Measurements from ENCODE around the gene ROGDI. TPM values are rescaled to one million over a fixed set of nuclear protein-coding genes. Genes with fewer than 3 reads are reported as not detected.
"Not testable (repeated sequence)": the region's sequence is repeated elsewhere in the genome, so short reads cannot be mapped to it uniquely, and the experiment has no call there.

The ROGDI gene
- total RNA-seq, 1 donor from 2014 or later, result 33.3 TPM

GRCh38 chr16:4792951-4793513 is 9.4 kb downstream of the ROGDI start:
- no peak for DNase-seq (ENCODE audit: low read depth in 2 of 2)

GRCh38 chr16:4790871-4791270 is 11.6 kb downstream of the ROGDI start:
- DNase-seq (ENCODE audit: low read depth in 2 of 2), result no peak

- no peak for DNase-seq (ENCODE audit: low read depth in 2 of 2)
These were observed 12.2 kb downstream of the ROGDI start for GRCh38 chr16:4790261-4790660.

GRCh38 chr16:4788910-4789309 is 13.5 kb downstream of the ROGDI start:
- no peak for DNase-seq (ENCODE audit: low read depth in 2 of 2)

GRCh38 chr16:4788489-4788889 is 13.9 kb downstream of the ROGDI start:
- no peak for DNase-seq (ENCODE audit: low read depth in 2 of 2)

GRCh38 chr16:4787627-4788482 is 14.6 kb downstream of the ROGDI start, which contains the start of gene SEPTIN12:
Gene SEPTIN12, minus strand, starts transcription at chr16:4788345. Its CDS starts 700 bp downstream, at chr16:4787645.
- DNase-seq (ENCODE audit: low read depth in 2 of 2), result no peak

- DNase-seq (ENCODE audit: low read depth in 2 of 2), result no peak
These were observed 15.4 kb downstream of the ROGDI start for GRCh38 chr16:4787068-4787467.

GRCh38 chr16:4785758-4786433 is 16.5 kb downstream of the ROGDI start:
- no peak for DNase-seq (ENCODE audit: low read depth in 2 of 2)

- not testable (repeated sequence) for DNase-seq (ENCODE audit: low read depth in 2 of 2)
These were observed 17.9 kb downstream of the ROGDI start for GRCh38 chr16:4784444-4784987.

- no peak for DNase-seq (ENCODE audit: low read depth in 2 of 2)
These were observed 18.5 kb downstream of the ROGDI start for GRCh38 chr16:4783951-4784336.

- DNase-seq (ENCODE audit: low read depth in 2 of 2), result no peak
These were observed 19.0 kb downstream of the ROGDI start for GRCh38 chr16:4783251-4783950.

- DNase-seq (ENCODE audit: low read depth in 2 of 2), result no peak
These were observed 22.2 kb downstream of the ROGDI start for GRCh38 chr16:4780235-4780634.

- DNase-seq (ENCODE audit: low read depth in 2 of 2), result no peak
These were observed 24.4 kb downstream of the ROGDI start for GRCh38 chr16:4778050-4778392.

GRCh38 chr16:4777339-4778049 is 24.9 kb downstream of the ROGDI start:
- no peak for DNase-seq (ENCODE audit: low read depth in 2 of 2)

GRCh38 chr16:4776141-4776705 is 26.2 kb downstream of the ROGDI start:
- DNase-seq (ENCODE audit: low read depth in 2 of 2), result no peak

- DNase-seq (ENCODE audit: low read depth in 2 of 2), result no peak
These were observed 27.4 kb downstream of the ROGDI start for GRCh38 chr16:4775005-4775404.

GRCh38 chr16:4772351-4772750 is 30.1 kb downstream of the ROGDI start:
- no peak for DNase-seq (ENCODE audit: low read depth in 2 of 2)

- DNase-seq (ENCODE audit: low read depth in 2 of 2), result no peak
These were observed 30.8 kb downstream of the ROGDI start for GRCh38 chr16:4771646-4772045.

- no peak for DNase-seq (ENCODE audit: low read depth in 2 of 2)
These were observed 33.2 kb downstream of the ROGDI start for GRCh38 chr16:4769306-4769638.

GRCh38 chr16:4768549-4769305 is 33.7 kb downstream of the ROGDI start:
- peak; percentile 94 to 95 for DNase-seq (ENCODE audit: low read depth in 2 of 2)

All from lung microvascular endothelial cell (primary cell).